ENCODE results near the gene MYO15B. TPM values are rescaled to one million over a fixed set of nuclear protein-coding genes. Genes with fewer than 3 reads are reported as not detected.
A peak's percentile ranks its signal among the peaks of the same experiment; 100 is the strongest.

MYO15B gene
- total and polyA plus RNA-seq, 2 of the 13 experiments (the other 11 are each of a cell fraction or from before 2014, with no cell fraction given) = 2.8 to 8.1 TPM

DNA sequence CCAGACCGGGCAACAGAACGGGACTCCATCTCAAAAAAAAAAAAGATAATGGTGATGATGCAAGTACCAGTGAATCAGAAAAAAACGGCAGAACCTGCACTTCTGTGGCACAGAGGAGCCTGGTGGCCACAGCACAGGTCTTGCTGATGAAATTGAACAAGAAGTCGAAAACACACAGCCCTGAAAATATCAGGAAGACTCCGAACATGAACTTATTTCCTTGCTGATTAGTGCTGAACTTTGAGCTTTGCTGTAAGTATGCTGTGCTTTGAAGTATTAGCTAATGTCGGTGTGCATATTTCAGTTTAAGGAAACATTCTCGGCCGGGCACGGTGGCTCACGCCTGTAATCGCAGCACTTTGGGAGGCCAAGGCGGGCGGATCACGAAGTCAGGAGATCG lies 10.9 kb upstream of the MYO15B start (continued):
- 0 out of 2 replicates have a peak, but pooled peaks have one; percentile 36 for TF ChIP-seq ZBTB44 (CRISPR knock-in tag; IDR thresholded peaks at IDR 0.05)
- peak; percentile 54; the same call in 1 of the 2 replicates for TF ChIP-seq NFKBIZ (CRISPR knock-in tag; IDR thresholded peaks at IDR 0.05)
- peak; percentile 64; the same call in 1 of the 2 replicates for TF ChIP-seq KDM1A (CRISPR knock-in tag; IDR thresholded peaks at IDR 0.05)
- TF ChIP-seq RAD51 (IDR thresholded peaks at IDR 0.05; ENCODE audit: borderline replicate concordance) = no peak
- no peak for TF ChIP-seq ZNF292 (CRISPR knock-in tag; IDR thresholded peaks at IDR 0.05; ENCODE audit: borderline replicate concordance, low read depth)
- no peak for TF ChIP-seq ZNF10 (CRISPR knock-in tag; IDR thresholded peaks at IDR 0.05; ENCODE audit: borderline replicate concordance, low read depth)
- no peak for TF ChIP-seq NFIB (CRISPR knock-in tag; IDR thresholded peaks at IDR 0.05; ENCODE audit: borderline replicate concordance)
- TF ChIP-seq, protein P1, sequence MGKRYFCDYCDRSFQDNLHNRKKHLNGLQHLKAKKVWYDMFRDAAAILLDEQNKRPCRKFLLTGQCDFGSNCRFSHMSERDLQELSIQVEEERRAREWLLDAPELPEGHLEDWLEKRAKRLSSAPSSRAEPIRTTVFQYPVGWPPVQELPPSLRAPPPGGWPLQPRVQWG (CRISPR knock-in tag; IDR thresholded peaks at IDR 0.05; ENCODE audit: borderline replicate concordance, low read depth) = no peak
- TF ChIP-seq KAT8 (CRISPR knock-in tag; IDR thresholded peaks at IDR 0.05) = peak; percentile 52; the same call in 1 of the 2 replicates
- TF ChIP-seq, protein P2, sequence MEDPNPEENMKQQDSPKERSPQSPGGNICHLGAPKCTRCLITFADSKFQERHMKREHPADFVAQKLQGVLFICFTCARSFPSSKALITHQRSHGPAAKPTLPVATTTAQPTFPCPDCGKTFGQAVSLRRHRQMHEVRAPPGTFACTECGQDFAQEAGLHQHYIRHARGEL (CRISPR knock-in tag; IDR thresholded peaks at IDR 0.05) = no peak
- TF ChIP-seq ZIK1 (CRISPR knock-in tag; IDR thresholded peaks at IDR 0.05; ENCODE audit: borderline replicate concordance, low read depth) = no peak
- TF ChIP-seq, protein P3, sequence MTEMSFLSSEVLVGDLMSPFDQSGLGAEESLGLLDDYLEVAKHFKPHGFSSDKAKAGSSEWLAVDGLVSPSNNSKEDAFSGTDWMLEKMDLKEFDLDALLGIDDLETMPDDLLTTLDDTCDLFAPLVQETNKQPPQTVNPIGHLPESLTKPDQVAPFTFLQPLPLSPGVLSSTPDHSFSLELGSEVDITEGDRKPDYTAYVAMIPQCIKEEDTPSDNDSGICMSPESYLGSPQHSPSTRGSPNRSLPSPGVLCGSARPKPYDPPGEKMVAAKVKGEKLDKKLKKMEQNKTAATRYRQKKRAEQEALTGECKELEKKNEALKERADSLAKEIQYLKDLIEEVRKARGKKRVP (CRISPR knock-in tag; IDR thresholded peaks at IDR 0.05) = peak in 1 of 2 experiments; percentile 83; a peak in 2 of 4 replicates
- no peak for TF ChIP-seq ATAD3A (CRISPR knock-in tag; IDR thresholded peaks at IDR 0.05)
- no peak for TF ChIP-seq TOPORS (CRISPR knock-in tag; IDR thresholded peaks at IDR 0.05)
- 0 out of 2 replicates have a peak, but pooled peaks have one; percentile 36 for TF ChIP-seq HDAC1 (CRISPR knock-in tag; IDR thresholded peaks at IDR 0.05)
- no peak for TF ChIP-seq RBM39 (IDR thresholded peaks at IDR 0.05; ENCODE audit: low read depth, low read length, poor library complexity, severe bottlenecking)
- TF ChIP-seq RXRA (CRISPR knock-in tag; IDR thresholded peaks at IDR 0.05) = peak; percentile 14; the same call in 1 of the 2 replicates
- no peak for TF ChIP-seq GABPA (IDR thresholded peaks at IDR 0.05; ENCODE audit: low read depth, low read length)
- TF ChIP-seq GABPA (CRISPR knock-in tag; IDR thresholded peaks at IDR 0.05; ENCODE audit: low read depth) = no peak
- no peak for TF ChIP-seq ZNF451 (CRISPR knock-in tag; IDR thresholded peaks at IDR 0.05)
- no peak for TF ChIP-seq REXO4 (CRISPR knock-in tag; IDR thresholded peaks at IDR 0.05; ENCODE audit: borderline replicate concordance)
- TF ChIP-seq GATAD2A (CRISPR knock-in tag; IDR thresholded peaks at IDR 0.05) = peak; percentile 92
- TF ChIP-seq, protein P4, sequence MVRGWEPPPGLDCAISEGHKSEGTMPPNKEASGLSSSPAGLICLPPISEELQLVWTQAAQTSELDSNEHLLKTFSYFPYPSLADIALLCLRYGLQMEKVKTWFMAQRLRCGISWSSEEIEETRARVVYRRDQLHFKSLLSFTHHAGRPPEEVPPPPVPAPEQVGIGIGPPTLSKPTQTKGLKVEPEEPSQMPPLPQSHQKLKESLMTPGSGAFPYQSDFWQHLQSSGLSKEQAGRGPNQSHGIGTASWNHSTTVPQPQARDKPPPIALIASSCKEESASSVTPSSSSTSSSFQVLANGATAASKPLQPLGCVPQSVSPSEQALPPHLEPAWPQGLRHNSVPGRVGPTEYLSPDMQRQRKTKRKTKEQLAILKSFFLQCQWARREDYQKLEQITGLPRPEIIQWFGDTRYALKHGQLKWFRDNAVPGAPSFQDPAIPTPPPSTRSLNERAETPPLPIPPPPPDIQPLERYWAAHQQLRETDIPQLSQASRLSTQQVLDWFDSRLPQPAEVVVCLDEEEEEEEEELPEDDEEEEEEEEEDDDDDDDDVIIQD (CRISPR knock-in tag; IDR thresholded peaks at IDR 0.05; ENCODE audit: low read depth) = no peak
- peak; percentile 95 for TF ChIP-seq HNF4A (CRISPR knock-in tag; IDR thresholded peaks at IDR 0.05)
- no peak for TF ChIP-seq ZNF703 (CRISPR knock-in tag; IDR thresholded peaks at IDR 0.05; ENCODE audit: borderline replicate concordance)
- no peak for TF ChIP-seq ZEB1 (IDR thresholded peaks at IDR 0.05; ENCODE audit: insufficient replicate concordance, low read depth)
- TF ChIP-seq ZNF430 (CRISPR knock-in tag; IDR thresholded peaks at IDR 0.05) = no peak
- TF ChIP-seq ZNF614 (CRISPR knock-in tag; IDR thresholded peaks at IDR 0.05; ENCODE audit: borderline replicate concordance) = peak; percentile 90
- no peak for TF ChIP-seq CC2D1A (CRISPR knock-in tag; IDR thresholded peaks at IDR 0.05)

All from HepG2 (cell line).